HepG2 (cell line): Measurements from ENCODE around the gene NVL. TPM values are rescaled to one million over a fixed set of nuclear protein-coding genes. Genes with fewer than 3 reads are reported as not detected.

ENCODE experiments used
- ATAC-seq: fragments of 200-7000 bp; cut with Tn5 transposase; 3 replicates; pipeline ENCODE4 v1.9.1; 2020; ENCODE audit warnings: mild to moderate bottlenecking, moderate library complexity
- BruUV-seq: library from RNA; stranded (reverse); fragments of 400-500 nt; replicated peaks from 2 replicates; lab custom pipeline; 2021; lab: Mats Ljungman, UMichigan
- CTCF ChIA-PET: fragments of 300-600 bp; formaldehyde crosslinking; extraction: SDS; loops from one replicate; lab custom pipeline; 2021; ENCODE audit warnings: low total read pairs, inconsistent platforms, low intra/inter-chr PET ratio; lab: Yijun Ruan, JAX
- POLR2A ChIA-PET: fragments of 350-600 bp; sonication (Branson Sonifier 250); formaldehyde crosslinking; loops from one replicate; lab custom pipeline; 2020; ENCODE audit warnings: antibody characterized with exemption, inconsistent platforms; lab: Yijun Ruan, JAX
- DNase-seq: peaks from one replicate; pipeline ENCODE4 v3.0.0-alpha.2; 2015; ENCODE audit warnings: low spot score
- FAIRE-seq: peaks from 3 replicates; lab custom pipeline; 2011; peaks lifted over from hg19 to GRCh38; lab: Jason Lieb, UNC
- H2AFZ ChIP-seq: one replicate; pipeline ENCODE4 v1.6.1; 2011; ENCODE audit warnings: low read length, inconsistent platforms
- H3K27ac ChIP-seq: fragments of 300-600 bp; 3 replicates; pipeline ENCODE4 v1.8.0; 2011; ENCODE audit warnings: mixed run types, mild to moderate bottlenecking, mixed read lengths, low read length, inconsistent platforms; ENCODE audit not compliant: insufficient read depth; ENCODE audit errors: extremely low read length
- H3K27me3 ChIP-seq, 2 experiments: fragments of 200-600 bp in 1 of 2; 2 replicates in 1 of 2; 3 replicates in 1 of 2; pipeline versions ENCODE4 v1.6.0 to v1.8.0; 2011; ENCODE audit warnings: low read length in 2 of 2, mild to moderate bottlenecking in 2 of 2, moderate library complexity in 2 of 2, inconsistent platforms in 1 of 2; ENCODE audit not compliant: insufficient read depth in 2 of 2, control insufficient read depth in 1 of 2
- H3K36me3 ChIP-seq, 2 experiments: fragments of 200-600 bp in 1 of 2; replicated peaks in 1 of 2; 2 replicates in 1 of 2; 3 replicates in 1 of 2; pipeline versions ENCODE4 v1.5.1 to v1.8.0; 2011; ENCODE audit warnings: low read length in 2 of 2, inconsistent platforms in 1 of 2; ENCODE audit not compliant: insufficient read depth in 2 of 2, control insufficient read depth in 1 of 2
- H3K4me1 ChIP-seq: 2 replicates; pipeline ENCODE4 v1.5.1; 2012; ENCODE audit warnings: low read length, inconsistent platforms; ENCODE audit not compliant: insufficient read depth
- H3K4me2 ChIP-seq: 2 replicates; pipeline ENCODE4 v1.6.0; 2011; ENCODE audit warnings: low read depth, low read length, inconsistent platforms
- H3K4me3 ChIP-seq, 3 experiments: fragments of 200-600 bp in 1 of 3; sonication (generic), shearing (Covaris generic) in 1 of 3; replicated peaks in 1 of 3; 2 replicates each; pipeline ENCODE4 v1.5.1; 2011 to 2016; ENCODE audit warnings: low read length in 3 of 3, inconsistent platforms in 2 of 3, low read depth in 2 of 3, mild to moderate bottlenecking in 2 of 3, control low read depth in 1 of 3, mixed read lengths in 1 of 3; ENCODE audit not compliant: insufficient read depth in 1 of 3
- H3K79me2 ChIP-seq: one replicate; pipeline ENCODE4 v1.6.1; 2011; ENCODE audit warnings: low read length, inconsistent platforms; ENCODE audit not compliant: insufficient read depth
- H3K9ac ChIP-seq: 2 replicates; pipeline ENCODE4 v1.6.0; 2011; ENCODE audit warnings: mild to moderate bottlenecking, low read depth, low read length, inconsistent platforms; ENCODE audit not compliant: insufficient read depth
- H3K9me3 ChIP-seq: 2 replicates; pipeline ENCODE4 v1.5.1; 2012; ENCODE audit warnings: mild to moderate bottlenecking, low read length
- H4K20me1 ChIP-seq: 2 replicates; pipeline ENCODE4 v1.6.0; 2011; ENCODE audit warnings: inconsistent platforms, mild to moderate bottlenecking, low read length, moderate library complexity; ENCODE audit not compliant: insufficient read depth
- BRD4 ChIP-seq: sonication (generic); formaldehyde crosslinking; IDR thresholded peaks from 2 replicates; pipeline ENCODE4 v1.4.0; 2020; ENCODE audit warnings: missing genetic modification reagents
- ELF1 ChIP-seq: sonication (generic); formaldehyde crosslinking; IDR thresholded peaks from 2 replicates; pipeline ENCODE4 v1.4.0; 2020; ENCODE audit warnings: missing genetic modification reagents
- GFI1 ChIP-seq: sonication (generic); formaldehyde crosslinking; IDR thresholded peaks from 2 replicates; pipeline ENCODE4 v1.5.0; 2020; ENCODE audit warnings: missing genetic modification reagents, mild to moderate bottlenecking, borderline replicate concordance
- HOXA7 ChIP-seq: sonication (generic); formaldehyde crosslinking; IDR thresholded peaks from 2 replicates; pipeline ENCODE4 v1.8.1; 2022; ENCODE audit warnings: mild to moderate bottlenecking, missing genetic modification reagents, moderate library complexity
- JARID2 ChIP-seq: sonication (generic); formaldehyde crosslinking; IDR thresholded peaks from 2 replicates; pipeline ENCODE4 v1.8.1; 2023; ENCODE audit warnings: missing genetic modification reagents, inconsistent platforms; ENCODE audit not compliant: insufficient replicate concordance
- NFE2 ChIP-seq: sonication (generic); formaldehyde crosslinking; IDR thresholded peaks from 2 replicates; pipeline ENCODE4 v1.4.0; 2020; ENCODE audit warnings: missing genetic modification reagents
- POLR2G ChIP-seq: fragments of 200-400 bp; formaldehyde crosslinking; IDR thresholded peaks from 2 replicates; pipeline ENCODE4 v1.6.1; 2018; ENCODE audit warnings: mild to moderate bottlenecking, low read depth, low read length, moderate library complexity
- SATB2 ChIP-seq: sonication (generic); formaldehyde crosslinking; IDR thresholded peaks from 2 replicates; pipeline ENCODE4 v1.5.0; 2020; ENCODE audit warnings: missing genetic modification reagents
- SSRP1 ChIP-seq: IDR thresholded peaks from 2 replicates; pipeline ENCODE4 v1.6.1; 2016; ENCODE audit warnings: control low read depth
- ZNF282 ChIP-seq: fragments of 450-650 bp; IDR thresholded peaks from 2 replicates; pipeline ENCODE4 v1.6.1; 2018; ENCODE audit not compliant: partially characterized antibody
- ZNF337 ChIP-seq: sonication (generic); formaldehyde crosslinking; IDR thresholded peaks from 2 replicates; pipeline ENCODE4 v1.5.1; 2020; ENCODE audit warnings: missing genetic modification reagents, low read depth, mild to moderate bottlenecking, borderline replicate concordance
- ZNF33B ChIP-seq: sonication (generic); formaldehyde crosslinking; IDR thresholded peaks from 2 replicates; pipeline ENCODE4 v1.5.1; 2020; ENCODE audit warnings: mild to moderate bottlenecking, missing genetic modification reagents
- ZNF773 ChIP-seq: sonication (generic); formaldehyde crosslinking; IDR thresholded peaks from 2 replicates; pipeline ENCODE4 v1.4.0; 2020; ENCODE audit warnings: missing genetic modification reagents, borderline replicate concordance
- ZNF878 ChIP-seq: sonication (generic); formaldehyde crosslinking; IDR thresholded peaks from 2 replicates; pipeline ENCODE4 v1.8.1; 2023; ENCODE audit warnings: mild to moderate bottlenecking, missing genetic modification reagents, moderate library complexity
- ZSCAN9 ChIP-seq: IDR thresholded peaks from 2 replicates; pipeline ENCODE4 v1.6.1; 2016; ENCODE audit warnings: borderline replicate concordance
- WGBS: methylation state at CpG from one replicate; pipeline ENCODE4 v1.1.6; 2017; ENCODE audit warnings: low lambda C conversion rate; 5-methylcytosine and 5-hydroxymethylcytosine counted together
- in situ Hi-C: cut with HindIII; loops from 2 replicates; pipeline ENCODE4 v1.10.0; 2017; ENCODE audit warnings: low pct_unique_long_range_greater_than_20kb; ENCODE audit not compliant: extremely low pct_ligation_motif_present
- intact Hi-C: fragments of 100-400 bp; cut with micrococcal nuclease; formaldehyde crosslinking; loops from one replicate; pipeline ENCODE4 v1.10.0; 2022; ENCODE audit not compliant: unreplicated experiment
- polyA plus RNA-seq, 8 experiments: library from polyadenylated mRNA; depleted of rRNA in 3 of 8; stranded (reverse) in 7 of 8; unstranded in 1 of 8; fragments of >200 nt; fragmentation: Illumina TruSeq in 4 of 8; extraction: Trizol in 4 of 8; gene quantifications; 2 replicates each; pipeline versions ENCODE4 v1.2.1 to v1.2.3, GENCODE V29; 2011 to 2016; ENCODE audit warnings: low read depth in 4 of 8, missing spikeins in 1 of 8, mixed read lengths in 1 of 8; ENCODE audit not compliant: insufficient read depth in 1 of 8
- total RNA-seq, 5 experiments: library from RNA; depleted of rRNA; stranded (reverse); fragments of >200 nt; fragmentation: Illumina TruSeq; extraction: Trizol; gene quantifications; 2 replicates each; pipeline ENCODE4 v1.2.3, GENCODE V29; 2016; ENCODE audit warnings: low read depth in 1 of 5
- TF ChIP-seq, protein P1 (sequence below): sonication (generic); formaldehyde crosslinking; IDR thresholded peaks from 2 replicates; pipeline ENCODE4 v1.5.0; 2020; ENCODE audit warnings: missing genetic modification reagents
- TF ChIP-seq, protein P2 (sequence below): sonication (generic); formaldehyde crosslinking; IDR thresholded peaks from 2 replicates; pipeline ENCODE4 v1.5.1; 2020; ENCODE audit warnings: mild to moderate bottlenecking, moderate library complexity, missing genetic modification reagents
- TF ChIP-seq, protein P3 (sequence below): sonication (generic); formaldehyde crosslinking; IDR thresholded peaks from 2 replicates; pipeline ENCODE4 v1.8.1; 2022; ENCODE audit warnings: mild to moderate bottlenecking, missing genetic modification reagents
- TF ChIP-seq, protein P4 (sequence below): IDR thresholded peaks from 2 replicates; pipeline ENCODE4 v1.6.1; 2016; ENCODE audit warnings: mild to moderate bottlenecking, missing biosample characterization, missing genetic modification reagents

The NVL gene
- total and polyA plus RNA-seq, 2 of the 13 experiments (the other 11 are each of a cell fraction or from before 2014, with no cell fraction given), result 8.3 to 21.0 TPM

DNA sequence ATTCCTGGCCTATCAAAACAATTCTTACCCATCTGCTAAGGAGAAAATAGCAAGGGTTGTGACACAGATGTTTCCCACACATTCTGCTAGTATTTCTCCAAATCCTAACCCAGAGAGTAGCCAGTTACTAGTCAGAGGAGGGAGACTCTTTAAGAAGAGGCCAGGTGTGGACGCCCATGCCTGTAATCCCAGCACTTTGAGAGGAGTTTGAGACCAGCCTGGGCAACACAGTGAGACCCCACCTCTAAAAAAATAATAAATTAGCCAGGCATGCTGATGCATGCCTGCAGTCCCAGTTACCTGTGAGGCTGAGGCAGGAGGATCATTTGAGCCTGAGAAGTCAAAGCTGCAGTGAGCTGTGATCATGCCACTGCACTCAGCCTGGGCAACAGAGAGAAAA, 28.6 kb downstream of the NVL start:
- FAIRE-seq (no peak), DNase-seq (no peak), ATAC-seq (no peak)
- Histone ChIP-seq H3K27ac (no peak overlapping the region), H2AFZ (no peak overlapping the region), H3K9me3 (no peaks in the 10 kb centered on the region), H3K9ac (no peak overlapping the region), H4K20me1 (no peaks in the 10 kb centered on the region), H3K79me2 (no peaks in the 10 kb centered on the region), H3K27me3 (no peaks in the 10 kb centered on the region), H3K36me3 (peaks cover 6 to 49% of the 10 kb centered on the region in 2 experiments), H3K4me3 (no peak overlapping the region), H3K4me1 (no peaks in the 10 kb centered on the region), H3K4me2 (no peak overlapping the region)
- ChIA-PET POLR2A (no interaction called here), CTCF (no interaction called here)
- TF ChIP-seq ZNF33B (CRISPR knock-in tag) (no peak), POLR2G (no peak), ZNF282 (no peak), JARID2 (no peak), ELF1 (no peak), ZSCAN9 (CRISPR knock-in tag) (no peak), GFI1 (no peak), SSRP1 (no peak), BRD4 (CRISPR knock-in tag) (no peak), ZNF773 (CRISPR knock-in tag) (no peak), HOXA7 (no peak), NFE2 (CRISPR knock-in tag) (no peak), ZNF337 (CRISPR knock-in tag) (no peak), SATB2 (CRISPR knock-in tag) (no peak), ZNF878 (CRISPR knock-in tag) (no peak)
- TF ChIP-seq, protein P1, sequence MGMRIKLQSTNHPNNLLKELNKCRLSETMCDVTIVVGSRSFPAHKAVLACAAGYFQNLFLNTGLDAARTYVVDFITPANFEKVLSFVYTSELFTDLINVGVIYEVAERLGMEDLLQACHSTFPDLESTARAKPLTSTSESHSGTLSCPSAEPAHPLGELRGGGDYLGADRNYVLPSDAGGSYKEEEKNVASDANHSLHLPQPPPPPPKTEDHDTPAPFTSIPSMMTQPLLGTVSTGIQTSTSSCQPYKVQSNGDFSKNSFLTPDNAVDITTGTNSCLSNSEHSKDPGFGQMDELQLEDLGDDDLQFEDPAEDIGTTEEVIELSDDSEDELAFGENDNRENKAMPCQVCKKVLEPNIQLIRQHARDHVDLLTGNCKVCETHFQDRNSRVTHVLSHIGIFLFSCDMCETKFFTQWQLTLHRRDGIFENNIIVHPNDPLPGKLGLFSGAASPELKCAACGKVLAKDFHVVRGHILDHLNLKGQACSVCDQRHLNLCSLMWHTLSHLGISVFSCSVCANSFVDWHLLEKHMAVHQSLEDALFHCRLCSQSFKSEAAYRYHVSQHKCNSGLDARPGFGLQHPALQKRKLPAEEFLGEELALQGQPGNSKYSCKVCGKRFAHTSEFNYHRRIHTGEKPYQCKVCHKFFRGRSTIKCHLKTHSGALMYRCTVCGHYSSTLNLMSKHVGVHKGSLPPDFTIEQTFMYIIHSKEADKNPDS (CRISPR knock-in tag), result no peak
- TF ChIP-seq, protein P2, sequence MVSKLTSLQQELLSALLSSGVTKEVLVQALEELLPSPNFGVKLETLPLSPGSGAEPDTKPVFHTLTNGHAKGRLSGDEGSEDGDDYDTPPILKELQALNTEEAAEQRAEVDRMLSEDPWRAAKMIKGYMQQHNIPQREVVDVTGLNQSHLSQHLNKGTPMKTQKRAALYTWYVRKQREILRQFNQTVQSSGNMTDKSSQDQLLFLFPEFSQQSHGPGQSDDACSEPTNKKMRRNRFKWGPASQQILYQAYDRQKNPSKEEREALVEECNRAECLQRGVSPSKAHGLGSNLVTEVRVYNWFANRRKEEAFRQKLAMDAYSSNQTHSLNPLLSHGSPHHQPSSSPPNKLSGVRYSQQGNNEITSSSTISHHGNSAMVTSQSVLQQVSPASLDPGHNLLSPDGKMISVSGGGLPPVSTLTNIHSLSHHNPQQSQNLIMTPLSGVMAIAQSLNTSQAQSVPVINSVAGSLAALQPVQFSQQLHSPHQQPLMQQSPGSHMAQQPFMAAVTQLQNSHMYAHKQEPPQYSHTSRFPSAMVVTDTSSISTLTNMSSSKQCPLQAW (CRISPR knock-in tag), result no peak
- TF ChIP-seq, protein P3, sequence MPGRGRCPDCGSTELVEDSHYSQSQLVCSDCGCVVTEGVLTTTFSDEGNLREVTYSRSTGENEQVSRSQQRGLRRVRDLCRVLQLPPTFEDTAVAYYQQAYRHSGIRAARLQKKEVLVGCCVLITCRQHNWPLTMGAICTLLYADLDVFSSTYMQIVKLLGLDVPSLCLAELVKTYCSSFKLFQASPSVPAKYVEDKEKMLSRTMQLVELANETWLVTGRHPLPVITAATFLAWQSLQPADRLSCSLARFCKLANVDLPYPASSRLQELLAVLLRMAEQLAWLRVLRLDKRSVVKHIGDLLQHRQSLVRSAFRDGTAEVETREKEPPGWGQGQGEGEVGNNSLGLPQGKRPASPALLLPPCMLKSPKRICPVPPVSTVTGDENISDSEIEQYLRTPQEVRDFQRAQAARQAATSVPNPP (CRISPR knock-in tag), result no peak
- TF ChIP-seq, protein P4, sequence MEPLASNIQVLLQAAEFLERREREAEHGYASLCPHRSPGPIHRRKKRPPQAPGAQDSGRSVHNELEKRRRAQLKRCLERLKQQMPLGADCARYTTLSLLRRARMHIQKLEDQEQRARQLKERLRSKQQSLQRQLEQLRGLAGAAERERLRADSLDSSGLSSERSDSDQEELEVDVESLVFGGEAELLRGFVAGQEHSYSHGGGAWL (CRISPR knock-in tag), result no peak
- intact Hi-C loops, result no loop called here
- WGBS, result 83% methylated on average over 1 of the region's 1 CpG
- BruUV-seq, result no TSS peak
- in situ Hi-C loops, result no loop called here
